ENCODE measurements around the gene HS6ST2. TPM values are rescaled to one million over a fixed set of nuclear protein-coding genes. Genes with fewer than 3 reads are reported as not detected.

Gene HS6ST2
- 0.10 and 0.67 TPM in 2 replicates for total RNA-seq

GRCh38 chrX:132958091-132958703, at the start of gene HS6ST2:
HS6ST2 (minus strand) TSS chrX:132958629.

Other genes starting within 250 kb of the HS6ST2 start
- not detected in 2 replicates for gene USP26, start 138.5 kb upstream of the HS6ST2 start, total RNA-seq

Data from mammary microvascular endothelial cell (primary cell).